ENCODE results near the gene TCOF1. TPM values are rescaled to one million over a fixed set of nuclear protein-coding genes. Genes with fewer than 3 reads are reported as not detected.

TCOF1 gene
- total and polyA plus RNA-seq, 2 donors (not counting 1 experiment from before 2014, with no cell fraction given) = 30.9 to 62.4 TPM

- H3K4me1 Mint-ChIP-seq = peaks cover 59% of the 10 kb centered on the region
- H4K20me1 ChIP-seq (ENCODE audit: control insufficient read depth, insufficient read depth, low read length, poor library complexity, severe bottlenecking) = no peaks in the 10 kb centered on the region
- H3K4me1 ChIP-seq (ENCODE audit: control insufficient read depth in 2 of 2, insufficient read depth in 2 of 2, low read length in 2 of 2) = peaks cover 67 to 72% of the 10 kb centered on the region in 2 donors
- no peaks in the 10 kb centered on the region for H3K36me3 ChIP-seq (replicated peaks in 1 of 2; ENCODE audit: control extremely low read depth in 1 of 2, control insufficient read depth in 1 of 2, extremely low read depth in 1 of 2, insufficient read depth in 2 of 2, low read length in 1 of 2)
- H3K79me2 ChIP-seq (ENCODE audit: control insufficient read depth, insufficient read depth, low read length) = peaks cover 95% of the 10 kb centered on the region
- H3K27ac Mint-ChIP-seq = peak overlapping the region; percentile 100
- WGBS (ENCODE audit: insufficient coverage) = 0% methylated on average over 5 of the region's 7 CpGs
- no peaks in the 10 kb centered on the region for H3K27me3 Mint-ChIP-seq
- POLR2A ChIA-PET = interaction anchor here (2.3 to 21.5 kb wide), 4 partner anchors 8 to 20 kb away, joined by 13 to 387 read pairs (median 18); partner anchors contain the start of gene CD74
- CTCF ChIA-PET = interaction anchor here (1.2 to 4.8 kb wide), 7 partner anchors 9 to 30 kb away, joined by 4 to 19 read pairs (median 8); partner anchors contain the start of gene RPS14
- H3K9me3 ChIP-seq (ENCODE audit: control extremely low read depth in 1 of 3, control insufficient read depth in 2 of 3, insufficient read depth in 1 of 3, low read length in 2 of 3) = no peaks in the 10 kb centered on the region
- intact Hi-C loops (cut with micrococcal nuclease) = loop anchor here (1.0 to 10.0 kb wide), 3 partner anchors 8 to 665 kb away; partner anchors contain the start of gene TNIP1
- TF ChIP-seq EZH2 (IDR thresholded peaks at IDR 0.05; ENCODE audit: borderline replicate concordance, insufficient read depth, low read depth, low read length, poor library complexity, severe bottlenecking) (no peak), CTCF (IDR thresholded peaks at IDR 0.05) (no peak)
- H3K4me3 ChIP-seq (ENCODE audit: control extremely low read depth in 1 of 5, extremely low read depth in 1 of 5, insufficient read depth in 1 of 5, low read depth in 2 of 5, low read length in 4 of 5) = peak overlapping the region in 4 of 5 experiments; percentile 16 to 46 (median 33)
- H3K27ac ChIP-seq (ENCODE audit: low read length in 2 of 2) = peak overlapping the region; percentile 86 to 88
- ATAC-seq (ENCODE audit: low read depth) (peak; percentile 99), DNase-seq (peak; percentile 87)
- no peak overlapping the region for H2AFZ ChIP-seq (ENCODE audit: insufficient read depth, low read depth, low read length, poor library complexity, severe bottlenecking)
- H3K4me2 ChIP-seq (replicated peaks; ENCODE audit: low read depth, low read length, poor library complexity, severe bottlenecking) = peak overlapping the region; percentile 72
- peak overlapping the region; percentile 81 for H3K4me3 Mint-ChIP-seq
- no peaks in the 10 kb centered on the region for H3K27me3 ChIP-seq (replicated peaks in 1 of 4; ENCODE audit: control extremely low read depth in 1 of 4, control insufficient read depth in 3 of 4, insufficient read depth in 4 of 4, low read length in 3 of 4)
- peak overlapping the region; percentile 51 for H3K9ac ChIP-seq (ENCODE audit: low read length)
- no peaks in the 10 kb centered on the region for H3K9me3 Mint-ChIP-seq (ENCODE audit: insufficient read depth)
Observed at GRCh38 chr5:150419630-150420270, 62.3 kb downstream of the TCOF1 start.

- H3K9me3 ChIP-seq (ENCODE audit: control extremely low read depth in 1 of 3, control insufficient read depth in 2 of 3, insufficient read depth in 1 of 3, low read length in 2 of 3) = no peaks in the 10 kb centered on the region
- 90% methylated on average over 2 of the region's 4 CpGs for WGBS (ENCODE audit: insufficient coverage)
- H3K79me2 ChIP-seq (ENCODE audit: control insufficient read depth, insufficient read depth, low read length) = peaks cover 91% of the 10 kb centered on the region
- DNase-seq = no peak
- H3K4me1 ChIP-seq (ENCODE audit: control insufficient read depth in 2 of 2, insufficient read depth in 2 of 2, low read length in 2 of 2) = peaks cover 44 to 49% of the 10 kb centered on the region in 2 donors
- no peaks in the 10 kb centered on the region for H3K36me3 ChIP-seq (replicated peaks in 1 of 2; ENCODE audit: control extremely low read depth in 1 of 2, control insufficient read depth in 1 of 2, extremely low read depth in 1 of 2, insufficient read depth in 2 of 2, low read length in 1 of 2)
- intact Hi-C loops (cut with micrococcal nuclease) = no loop called here
- H3K4me2 ChIP-seq (replicated peaks; ENCODE audit: low read depth, low read length, poor library complexity, severe bottlenecking) = peak overlapping the region; percentile 30
- H3K27me3 ChIP-seq (replicated peaks in 1 of 4; ENCODE audit: control extremely low read depth in 1 of 4, control insufficient read depth in 3 of 4, insufficient read depth in 4 of 4, low read length in 3 of 4) = no peaks in the 10 kb centered on the region
- CTCF ChIA-PET = interaction anchor here (1.0 to 4.8 kb wide), 2 partner anchors 11 kb away, joined by 3 to 19 read pairs; no protein-coding TSS in a partner anchor
- no peak for ATAC-seq (ENCODE audit: low read depth)
- H3K9ac ChIP-seq (ENCODE audit: low read length) = no peak overlapping the region
- POLR2A ChIA-PET = interaction anchor here (0.6 to 21.5 kb wide), 2 partner anchors 10 to 12 kb away, joined by 5 to 387 read pairs; partner anchors contain the start of gene CD74
- peaks cover 39% of the 10 kb centered on the region for H3K4me1 Mint-ChIP-seq
- H3K9me3 Mint-ChIP-seq (ENCODE audit: insufficient read depth) = no peaks in the 10 kb centered on the region
- no peak overlapping the region for H3K27ac ChIP-seq (ENCODE audit: low read length in 2 of 2)
- TF ChIP-seq EZH2 (IDR thresholded peaks at IDR 0.05; ENCODE audit: borderline replicate concordance, insufficient read depth, low read depth, low read length, poor library complexity, severe bottlenecking) = no peak
- TF ChIP-seq CTCF (IDR thresholded peaks at IDR 0.05) = no peak
- H2AFZ ChIP-seq (ENCODE audit: insufficient read depth, low read depth, low read length, poor library complexity, severe bottlenecking) = no peak overlapping the region
- H3K27ac Mint-ChIP-seq = peak overlapping the region; percentile 73
- H3K27me3 Mint-ChIP-seq = no peaks in the 10 kb centered on the region
- no peak overlapping the region for H3K4me3 Mint-ChIP-seq
- H3K4me3 ChIP-seq (ENCODE audit: control extremely low read depth in 1 of 5, extremely low read depth in 1 of 5, insufficient read depth in 1 of 5, low read depth in 2 of 5, low read length in 4 of 5) = no peak overlapping the region
- H4K20me1 ChIP-seq (ENCODE audit: control insufficient read depth, insufficient read depth, low read length, poor library complexity, severe bottlenecking) = no peaks in the 10 kb centered on the region
Observed at GRCh38 chr5:150422075-150422474, 64.6 kb downstream of the TCOF1 start.
